Measurements from ENCODE around the gene PYGB. TPM values are rescaled to one million over a fixed set of nuclear protein-coding genes. Genes with fewer than 3 reads are reported as not detected.
"Not testable (repeated sequence)": the region's sequence is repeated elsewhere in the genome, so short reads cannot be mapped to it uniquely, and the experiment has no call there.

PYGB gene
- total RNA-seq, 2 experiments from 2014 or later = 29.3 to 29.5 TPM

GRCh38 chr20:25252686-25253421 lies 5.0 kb downstream of the PYGB start:
- Mint-ChIP-seq H3K27ac (no peak overlapping the region), H3K4me3 (no peak overlapping the region), H3K9me3 (no peaks in the 10 kb centered on the region), H3K36me3 (peaks cover 2% of the 10 kb centered on the region), H3K4me1 (peaks cover 32% of the 10 kb centered on the region), H3K27me3 (no peaks in the 10 kb centered on the region)
- ATAC-seq (ENCODE audit: low read depth) = no peak
- no peak for DNase-seq
- POLR2A ChIA-PET = no interaction called here

- DNase-seq = no peak
- Mint-ChIP-seq H3K27ac (no peak overlapping the region), H3K27me3 (no peaks in the 10 kb centered on the region), H3K4me3 (no peak overlapping the region), H3K4me1 (peaks cover 33% of the 10 kb centered on the region), H3K9me3 (no peaks in the 10 kb centered on the region), H3K36me3 (peaks cover 2% of the 10 kb centered on the region)
- no peak for ATAC-seq (ENCODE audit: low read depth)
- POLR2A ChIA-PET = no interaction called here
These were observed 5.9 kb downstream of the PYGB start for GRCh38 chr20:25253606-25254275.

GRCh38 chr20:25254571-25254970 lies 6.7 kb downstream of the PYGB start:
- H3K9me3 Mint-ChIP-seq = no peaks in the 10 kb centered on the region
- POLR2A ChIA-PET = no interaction called here
- DNase-seq = no peak
- H3K27me3 Mint-ChIP-seq = no peaks in the 10 kb centered on the region
- H3K4me1 Mint-ChIP-seq = peaks cover 34% of the 10 kb centered on the region
- H3K4me3 Mint-ChIP-seq = no peak overlapping the region
- ATAC-seq (ENCODE audit: low read depth) = no peak
- peaks cover 3% of the 10 kb centered on the region for H3K36me3 Mint-ChIP-seq
- H3K27ac Mint-ChIP-seq = no peak overlapping the region

- H3K4me1 Mint-ChIP-seq = peaks cover 36% of the 10 kb centered on the region
- H3K36me3 Mint-ChIP-seq = peaks cover 9% of the 10 kb centered on the region
- POLR2A ChIA-PET = no interaction called here
- DNase-seq (no peak), ATAC-seq (ENCODE audit: low read depth) (no peak)
- H3K4me3 Mint-ChIP-seq = no peak overlapping the region
- H3K27me3 Mint-ChIP-seq = no peaks in the 10 kb centered on the region
- no peak overlapping the region for H3K27ac Mint-ChIP-seq
- no peaks in the 10 kb centered on the region for H3K9me3 Mint-ChIP-seq
These were observed 7.2 kb downstream of the PYGB start for GRCh38 chr20:25254986-25255680.

GRCh38 chr20:25256226-25256859 lies 8.5 kb downstream of the PYGB start:
- ATAC-seq (ENCODE audit: low read depth) (no peak), DNase-seq (no peak)
- no peaks in the 10 kb centered on the region for H3K9me3 Mint-ChIP-seq
- H3K27ac Mint-ChIP-seq = no peak overlapping the region
- peaks cover 18% of the 10 kb centered on the region for H3K36me3 Mint-ChIP-seq
- no peaks in the 10 kb centered on the region for H3K27me3 Mint-ChIP-seq
- no peak overlapping the region for H3K4me3 Mint-ChIP-seq
- peaks cover 30% of the 10 kb centered on the region for H3K4me1 Mint-ChIP-seq
- POLR2A ChIA-PET = no interaction called here

- POLR2A ChIA-PET = interaction anchor here (0.6 kb wide), 1 partner anchor 135 kb away, joined by 5 read pairs; no protein-coding TSS in a partner anchor
- no peak for DNase-seq
These were observed 9.2 kb downstream of the PYGB start for GRCh38 chr20:25257130-25257529.

GRCh38 chr20:25257756-25258475 lies 10.0 kb downstream of the PYGB start:
- Mint-ChIP-seq H3K4me1 (peaks cover 22% of the 10 kb centered on the region), H3K27ac (no peak overlapping the region), H3K27me3 (no peaks in the 10 kb centered on the region), H3K36me3 (peaks cover 29% of the 10 kb centered on the region), H3K9me3 (peaks cover 3% of the 10 kb centered on the region), H3K4me3 (no peak overlapping the region)
- POLR2A ChIA-PET = interaction anchor here (0.6 to 1.4 kb wide), 2 partner anchors 10 to 134 kb away, joined by 5 to 6 read pairs; partner anchors contain the start of gene PYGB
- DNase-seq = no peak
- ATAC-seq (ENCODE audit: low read depth) = no peak

More at GRCh38 chr20:25257130-25257529, 9.2 kb downstream of the PYGB start:
- Mint-ChIP-seq H3K36me3 (peaks cover 26% of the 10 kb centered on the region), H3K27ac (no peak overlapping the region), H3K4me3 (no peak overlapping the region), H3K9me3 (peaks cover 3% of the 10 kb centered on the region), H3K4me1 (peaks cover 26% of the 10 kb centered on the region), H3K27me3 (no peaks in the 10 kb centered on the region)
- no peak for ATAC-seq (ENCODE audit: low read depth)

- H3K36me3 Mint-ChIP-seq = peaks cover 29% of the 10 kb centered on the region
- H3K4me3 Mint-ChIP-seq = peak overlapping the region; percentile 13
- H3K9me3 Mint-ChIP-seq = peaks cover 6% of the 10 kb centered on the region
- DNase-seq (no peak), ATAC-seq (ENCODE audit: low read depth) (no peak)
- peak overlapping the region; percentile 30 for H3K27ac Mint-ChIP-seq
- H3K4me1 Mint-ChIP-seq = peaks cover 20% of the 10 kb centered on the region
- H3K27me3 Mint-ChIP-seq = no peaks in the 10 kb centered on the region
- POLR2A ChIA-PET = interaction anchor here (1.4 kb wide), 1 partner anchor 10 kb away, joined by 6 read pairs; the partner anchor contains the start of gene PYGB
These were observed 10.6 kb downstream of the PYGB start for GRCh38 chr20:25258476-25258805.

GRCh38 chr20:25258828-25259227 lies 10.9 kb downstream of the PYGB start:
- peak overlapping the region; percentile 30 for H3K27ac Mint-ChIP-seq

GRCh38 chr20:25259358-25259757 lies 11.5 kb downstream of the PYGB start:
- peaks cover 33% of the 10 kb centered on the region for H3K36me3 Mint-ChIP-seq
- H3K4me1 Mint-ChIP-seq = peaks cover 20% of the 10 kb centered on the region
- H3K9me3 Mint-ChIP-seq = peaks cover 6% of the 10 kb centered on the region
- H3K27ac Mint-ChIP-seq = peak overlapping the region; percentile 90
- ATAC-seq (ENCODE audit: low read depth) (peak; percentile 58), DNase-seq (no peak)
- no peaks in the 10 kb centered on the region for H3K27me3 Mint-ChIP-seq
- POLR2A ChIA-PET = interaction anchor here (1.8 to 3.2 kb wide), 2 partner anchors 12 to 38 kb away, joined by 4 to 9 read pairs; partner anchors contain the start of gene PYGB
- H3K4me3 Mint-ChIP-seq = peak overlapping the region; percentile 69

More at GRCh38 chr20:25258828-25259227, 10.9 kb downstream of the PYGB start:
- Mint-ChIP-seq H3K9me3 (peaks cover 6% of the 10 kb centered on the region), H3K4me3 (peak overlapping the region; percentile 13), H3K4me1 (peaks cover 20% of the 10 kb centered on the region), H3K36me3 (peaks cover 29% of the 10 kb centered on the region), H3K27me3 (no peaks in the 10 kb centered on the region)
- POLR2A ChIA-PET = interaction anchor here (1.4 kb wide), 1 partner anchor 11 kb away, joined by 6 read pairs; the partner anchor contains the start of gene PYGB
- DNase-seq = no peak
- no peak for ATAC-seq (ENCODE audit: low read depth)

- DNase-seq (no peak), ATAC-seq (ENCODE audit: low read depth) (peak; percentile 63)
- peaks cover 35% of the 10 kb centered on the region for H3K36me3 Mint-ChIP-seq
- peak overlapping the region; percentile 90 for H3K27ac Mint-ChIP-seq
- H3K4me1 Mint-ChIP-seq = peaks cover 20% of the 10 kb centered on the region
- H3K27me3 Mint-ChIP-seq = no peaks in the 10 kb centered on the region
- H3K9me3 Mint-ChIP-seq = peaks cover 6% of the 10 kb centered on the region
- H3K4me3 Mint-ChIP-seq = peak overlapping the region; percentile 69
- POLR2A ChIA-PET = interaction anchor here (1.8 to 3.2 kb wide), 2 partner anchors 12 to 39 kb away, joined by 4 to 9 read pairs; partner anchors contain the start of gene PYGB
These were observed 11.9 kb downstream of the PYGB start for GRCh38 chr20:25259788-25260254.

- H3K27me3 Mint-ChIP-seq; ATAC-seq (ENCODE audit: low read depth); H3K9me3 Mint-ChIP-seq; DNase-seq: not testable (repeated sequence)
- Mint-ChIP-seq H3K4me1 (peaks cover 20% of the 10 kb centered on the region), H3K4me3 (peak overlapping the region; percentile 28), H3K27ac (peak overlapping the region; percentile 45), H3K36me3 (peaks cover 35% of the 10 kb centered on the region)
- POLR2A ChIA-PET = interaction anchor here (1.8 to 3.2 kb wide), 2 partner anchors 13 to 40 kb away, joined by 4 to 9 read pairs; partner anchors contain the start of gene PYGB
These were observed 13.0 kb downstream of the PYGB start for GRCh38 chr20:25260770-25261437.

Measured in activated naive CD8-positive, alpha-beta T cell treated with anti-CD3 and anti-CD28 coated beads, Interleukin-2, amount 10 ng/mL, durations not matched to agents 7 days and 5 days (primary cell).